ENCODE data around the gene SPEM2.

SPEM2 gene

DNA sequence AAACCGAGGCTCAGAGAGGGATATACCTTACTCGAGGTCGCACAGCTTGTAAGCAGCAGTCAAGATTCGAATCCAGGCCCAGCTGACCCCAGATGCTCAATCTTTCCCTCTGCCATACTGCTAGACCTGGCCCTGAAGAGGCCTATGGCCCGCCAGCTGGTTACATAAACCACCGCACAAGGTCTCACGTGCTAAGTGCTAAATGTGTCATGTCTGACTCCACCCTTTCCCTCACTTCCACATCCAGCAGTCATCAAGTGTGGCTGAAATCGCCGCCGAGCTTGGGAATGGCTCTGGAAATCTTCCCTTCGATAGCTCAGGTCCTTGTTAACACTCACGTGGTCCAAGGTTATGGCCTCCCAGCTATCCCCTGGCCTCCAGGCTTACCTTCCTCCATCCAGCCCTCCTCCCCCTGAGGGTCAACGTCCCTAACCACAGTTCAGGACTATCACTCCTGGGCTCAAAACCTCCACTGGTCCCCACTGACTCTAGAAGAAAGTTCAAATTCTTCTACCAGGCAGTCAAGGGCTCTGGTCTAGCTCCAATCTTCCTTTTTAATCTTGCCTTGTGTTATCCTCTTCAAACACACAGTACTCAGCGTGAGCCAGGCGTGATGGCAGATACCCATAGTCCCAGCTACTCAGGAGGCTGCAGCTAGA, 50.5 kb downstream of the SPEM2 start:
- DNase-seq, result no peak

DNA sequence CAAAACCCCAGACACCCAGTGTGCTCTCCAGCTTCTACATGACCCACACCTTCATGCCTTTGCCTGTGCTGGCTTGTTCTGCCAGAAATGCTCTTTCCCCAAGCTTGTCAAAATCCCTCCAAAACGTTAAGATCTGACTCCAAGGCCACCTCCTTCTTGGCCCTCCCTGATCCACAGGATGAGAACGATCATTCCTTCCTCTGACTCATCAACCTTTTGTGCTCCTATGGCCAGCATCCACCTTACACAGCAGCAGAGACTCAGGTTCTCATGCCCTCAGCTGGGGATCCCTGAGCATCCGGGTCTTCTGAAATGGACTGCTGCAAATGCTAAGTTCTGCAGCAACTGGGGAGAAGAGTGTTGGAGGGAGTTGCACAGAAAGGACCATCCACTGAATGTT, 51.1 kb downstream of the SPEM2 start:
- no peak for DNase-seq

DNA sequence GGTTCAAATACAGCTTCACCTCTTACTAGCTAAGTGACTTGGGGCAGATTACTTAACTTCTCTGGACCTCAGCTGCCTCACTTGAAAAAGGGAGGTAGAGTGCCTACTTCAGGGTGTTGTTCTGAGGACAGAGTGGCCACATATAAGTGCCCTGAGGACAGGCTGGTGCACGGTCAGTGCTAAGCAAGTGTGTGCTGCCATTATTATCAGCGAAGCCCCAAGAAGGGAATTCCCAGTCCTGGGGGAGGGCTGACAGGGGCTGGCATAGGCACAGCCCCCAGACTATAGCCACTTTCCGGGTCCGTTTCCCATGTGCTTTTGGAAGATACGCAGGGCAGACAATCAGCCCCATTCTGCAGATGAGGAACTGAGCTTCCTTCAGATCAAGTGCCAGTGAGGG, 51.5 kb downstream of the SPEM2 start:
- no peak for DNase-seq
